WTC11 (cell line): ENCODE measurements around the gene TRRAP. TPM values are rescaled to one million over a fixed set of nuclear protein-coding genes. Genes with fewer than 3 reads are reported as not detected.

Experiments
- ATAC-seq: fragments of 200-7000 bp; cut with Tn5 transposase; 2 replicates; pipeline ENCODE4 v1.10.0; 2021; ENCODE audit warnings: mild to moderate bottlenecking, moderate library complexity
- CTCF ChIA-PET: fragments of 300-600 bp; sonication (Branson Sonifier 250); formaldehyde crosslinking; loops from one replicate; lab custom pipeline; 2021; ENCODE audit warnings: antibody characterized with exemption; lab: Charles Lee
- POLR2A ChIA-PET: fragments of 350-600 bp; sonication (Branson Sonifier 250); formaldehyde crosslinking; loops from one replicate; lab custom pipeline; 2021; ENCODE audit warnings: antibody characterized with exemption; lab: Charles Lee
- DNase-seq: peaks from one replicate; pipeline ENCODE4 v3.0.0; 2021; ENCODE audit warnings: low spot score
- H3K27ac Mint-ChIP-seq: 2 replicates; pipeline ENCODE4 v1.8.0; 2021; ENCODE audit warnings: mixed read lengths
- H3K27me3 Mint-ChIP-seq: 2 replicates; pipeline ENCODE4 v1.8.0; 2021; ENCODE audit warnings: low read depth, mild to moderate bottlenecking, moderate library complexity, mixed read lengths
- H3K36me3 Mint-ChIP-seq: 2 replicates; pipeline ENCODE4 v1.8.0; 2021; ENCODE audit warnings: mixed read lengths
- H3K4me1 Mint-ChIP-seq: 2 replicates; pipeline ENCODE4 v1.8.0; 2022; ENCODE audit warnings: mixed read lengths
- H3K4me3 Mint-ChIP-seq: 2 replicates; pipeline ENCODE4 v1.8.0; 2021; ENCODE audit warnings: mild to moderate bottlenecking, moderate library complexity, mixed read lengths
- H3K9me3 Mint-ChIP-seq: 2 replicates; pipeline ENCODE4 v1.8.0; 2021; ENCODE audit warnings: mixed read lengths
- CBFB ChIP-seq: sonication (generic); formaldehyde crosslinking; IDR thresholded peaks from 2 replicates; pipeline ENCODE4 v1.8.1; 2022; ENCODE audit warnings: mild to moderate bottlenecking, low read depth, missing genetic modification reagents
- EMX1 ChIP-seq: fragments of 250-450 bp; sonication (Bioruptor Pico); IDR thresholded peaks from 2 replicates; pipeline ENCODE4 v1.8.0; 2021; ENCODE audit warnings: mild to moderate bottlenecking
- STAT6 ChIP-seq: sonication (generic); formaldehyde crosslinking; conservative IDR thresholded peaks from 2 replicates; pipeline ENCODE4 v1.8.1; 2023; ENCODE audit warnings: mild to moderate bottlenecking, low read depth, missing genetic modification reagents, moderate library complexity
- TCF7 ChIP-seq: sonication (generic); formaldehyde crosslinking; IDR thresholded peaks from 2 replicates; pipeline ENCODE4 v1.8.0; 2022; ENCODE audit warnings: mild to moderate bottlenecking, low read depth, missing genetic modification reagents, moderate library complexity
- ZNF396 ChIP-seq: fragments of 250-450 bp; sonication (Bioruptor Pico); IDR thresholded peaks from 2 replicates; pipeline ENCODE4 v1.8.0; 2021; ENCODE audit warnings: mild to moderate bottlenecking, moderate library complexity, borderline replicate concordance
- ZNF423 ChIP-seq: fragments of 250-450 bp; sonication (Bioruptor Pico); IDR thresholded peaks from 2 replicates; pipeline ENCODE4 v2.1.2; 2022; ENCODE audit warnings: mild to moderate bottlenecking, moderate library complexity
- total RNA-seq: library from RNA; stranded (reverse); gene quantifications from 3 replicates; pipeline ENCODE4 v1.2.3, GENCODE V29; 2021
- TF ChIP-seq, protein P1 (sequence below): sonication (generic); formaldehyde crosslinking; IDR thresholded peaks from 2 replicates; pipeline ENCODE4 v1.8.0; 2022; ENCODE audit warnings: missing genetic modification reagents
- TF ChIP-seq, protein P2 (sequence below): sonication (generic); formaldehyde crosslinking; IDR thresholded peaks from 2 replicates; pipeline ENCODE4 v1.8.1; 2022; ENCODE audit warnings: low read depth, missing genetic modification reagents, borderline replicate concordance

Gene TRRAP
- total RNA-seq, 1 experiment from 2014 or later = 46.5 TPM

- TF ChIP-seq ZNF396 (CRISPR knock-in tag) (no peak), TCF7 (CRISPR knock-in tag) (no peak), CBFB (CRISPR knock-in tag) (no peak)
- TF ChIP-seq, protein P1, sequence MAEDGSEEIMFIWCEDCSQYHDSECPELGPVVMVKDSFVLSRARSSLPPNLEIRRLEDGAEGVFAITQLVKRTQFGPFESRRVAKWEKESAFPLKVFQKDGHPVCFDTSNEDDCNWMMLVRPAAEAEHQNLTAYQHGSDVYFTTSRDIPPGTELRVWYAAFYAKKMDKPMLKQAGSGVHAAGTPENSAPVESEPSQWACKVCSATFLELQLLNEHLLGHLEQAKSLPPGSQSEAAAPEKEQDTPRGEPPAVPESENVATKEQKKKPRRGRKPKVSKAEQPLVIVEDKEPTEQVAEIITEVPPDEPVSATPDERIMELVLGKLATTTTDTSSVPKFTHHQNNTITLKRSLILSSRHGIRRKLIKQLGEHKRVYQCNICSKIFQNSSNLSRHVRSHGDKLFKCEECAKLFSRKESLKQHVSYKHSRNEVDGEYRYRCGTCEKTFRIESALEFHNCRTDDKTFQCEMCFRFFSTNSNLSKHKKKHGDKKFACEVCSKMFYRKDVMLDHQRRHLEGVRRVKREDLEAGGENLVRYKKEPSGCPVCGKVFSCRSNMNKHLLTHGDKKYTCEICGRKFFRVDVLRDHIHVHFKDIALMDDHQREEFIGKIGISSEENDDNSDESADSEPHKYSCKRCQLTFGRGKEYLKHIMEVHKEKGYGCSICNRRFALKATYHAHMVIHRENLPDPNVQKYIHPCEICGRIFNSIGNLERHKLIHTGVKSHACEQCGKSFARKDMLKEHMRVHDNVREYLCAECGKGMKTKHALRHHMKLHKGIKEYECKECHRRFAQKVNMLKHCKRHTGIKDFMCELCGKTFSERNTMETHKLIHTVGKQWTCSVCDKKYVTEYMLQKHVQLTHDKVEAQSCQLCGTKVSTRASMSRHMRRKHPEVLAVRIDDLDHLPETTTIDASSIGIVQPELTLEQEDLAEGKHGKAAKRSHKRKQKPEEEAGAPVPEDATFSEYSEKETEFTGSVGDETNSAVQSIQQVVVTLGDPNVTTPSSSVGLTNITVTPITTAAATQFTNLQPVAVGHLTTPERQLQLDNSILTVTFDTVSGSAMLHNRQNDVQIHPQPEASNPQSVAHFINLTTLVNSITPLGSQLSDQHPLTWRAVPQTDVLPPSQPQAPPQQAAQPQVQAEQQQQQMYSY = no peak
Observed at GRCh38 chr7:98994046-98994944, 116.0 kb downstream of the TRRAP start (continued).

DNA sequence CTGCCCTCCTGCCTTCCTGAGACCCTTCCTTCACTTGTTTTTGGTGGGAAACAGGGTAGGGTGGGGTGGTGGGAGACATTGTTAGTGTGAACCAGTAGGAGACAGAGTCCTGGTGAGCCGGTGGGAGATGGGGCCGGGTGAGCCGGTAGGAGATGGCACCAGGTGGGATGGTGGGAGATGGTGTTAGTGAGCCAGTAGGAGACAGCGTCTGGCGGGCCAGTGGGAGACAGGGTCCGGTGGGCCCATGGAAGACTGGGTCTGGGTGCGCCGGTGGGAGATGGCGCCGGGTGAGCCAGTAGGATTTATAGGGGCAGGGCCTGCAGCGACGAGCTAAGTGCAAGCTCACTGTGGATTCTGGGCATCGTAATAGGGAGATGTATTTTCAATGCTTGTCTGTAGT lies 116.8 kb downstream of the TRRAP start:
- no peak for TF ChIP-seq ZNF423 (CRISPR knock-in tag)
- no peak for TF ChIP-seq TCF7 (CRISPR knock-in tag)
- no peak for TF ChIP-seq STAT6 (CRISPR knock-in tag)
- no peak for TF ChIP-seq EMX1 (CRISPR knock-in tag)
- TF ChIP-seq, protein P2, sequence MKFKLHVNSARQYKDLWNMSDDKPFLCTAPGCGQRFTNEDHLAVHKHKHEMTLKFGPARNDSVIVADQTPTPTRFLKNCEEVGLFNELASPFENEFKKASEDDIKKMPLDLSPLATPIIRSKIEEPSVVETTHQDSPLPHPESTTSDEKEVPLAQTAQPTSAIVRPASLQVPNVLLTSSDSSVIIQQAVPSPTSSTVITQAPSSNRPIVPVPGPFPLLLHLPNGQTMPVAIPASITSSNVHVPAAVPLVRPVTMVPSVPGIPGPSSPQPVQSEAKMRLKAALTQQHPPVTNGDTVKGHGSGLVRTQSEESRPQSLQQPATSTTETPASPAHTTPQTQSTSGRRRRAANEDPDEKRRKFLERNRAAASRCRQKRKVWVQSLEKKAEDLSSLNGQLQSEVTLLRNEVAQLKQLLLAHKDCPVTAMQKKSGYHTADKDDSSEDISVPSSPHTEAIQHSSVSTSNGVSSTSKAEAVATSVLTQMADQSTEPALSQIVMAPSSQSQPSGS = no peak
- H3K4me1 Mint-ChIP-seq = no peaks in the 10 kb centered on the region
- no peaks in the 10 kb centered on the region for H3K9me3 Mint-ChIP-seq
- CTCF ChIA-PET = no interaction called here
- H3K4me3 Mint-ChIP-seq = no peak overlapping the region
- peaks cover 52% of the 10 kb centered on the region for H3K36me3 Mint-ChIP-seq
- POLR2A ChIA-PET = no interaction called here
- no peak overlapping the region for H3K27ac Mint-ChIP-seq
- no peaks in the 10 kb centered on the region for H3K27me3 Mint-ChIP-seq
- ATAC-seq (no peak), DNase-seq (no peak)

DNA sequence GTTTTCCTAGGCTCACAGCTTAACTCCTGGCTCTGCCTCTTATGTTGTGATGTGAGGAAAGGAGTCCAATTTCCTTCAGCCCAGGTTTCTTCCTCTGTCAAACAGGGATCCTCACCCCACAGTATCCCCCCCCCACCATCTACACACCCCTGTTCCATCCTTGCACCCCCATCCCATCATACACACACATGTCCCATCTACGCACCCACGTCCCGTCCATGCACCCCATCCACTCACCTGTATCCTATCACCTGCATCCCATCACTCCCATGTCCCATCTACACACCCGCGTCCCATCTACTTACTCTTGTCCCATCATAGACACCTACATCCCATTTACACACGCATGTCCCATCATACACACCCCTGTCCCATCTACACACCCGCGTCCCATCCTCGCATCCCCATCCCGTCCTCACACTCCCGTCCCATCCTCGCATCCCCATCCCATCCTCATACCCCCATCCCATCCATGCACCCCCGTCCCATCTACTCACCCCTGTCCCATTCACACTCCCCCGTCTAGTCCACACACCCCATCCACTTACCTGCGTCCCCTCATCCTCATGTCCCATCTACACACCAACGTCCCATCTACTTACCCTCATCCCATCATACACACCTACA lies 117.3 kb downstream of the TRRAP start:
- peaks cover 48% of the 10 kb centered on the region for H3K36me3 Mint-ChIP-seq
- H3K27ac Mint-ChIP-seq = no peak overlapping the region
- DNase-seq (no peak), ATAC-seq (no peak)
- H3K4me1 Mint-ChIP-seq = no peaks in the 10 kb centered on the region
- H3K4me3 Mint-ChIP-seq = no peak overlapping the region
- ChIA-PET CTCF (no interaction called here), POLR2A (no interaction called here)
- no peaks in the 10 kb centered on the region for H3K27me3 Mint-ChIP-seq
- no peaks in the 10 kb centered on the region for H3K9me3 Mint-ChIP-seq
- no peak for TF ChIP-seq STAT6 (CRISPR knock-in tag)
